ENCODE results near the gene PSMD6. TPM values are rescaled to one million over a fixed set of nuclear protein-coding genes. Genes with fewer than 3 reads are reported as not detected.
A peak's percentile ranks its signal among the peaks of the same experiment; 100 is the strongest.

Gene PSMD6
- total and polyA plus RNA-seq, 2 donors (not counting 3 experiments of a cell fraction or from before 2014, with no cell fraction given), result 53.7 to 90.8 TPM

GRCh38 chr3:63979093-63979885 lies 44.0 kb downstream of the PSMD6 start:
- no peak overlapping the region for H3K9ac ChIP-seq (replicated peaks; ENCODE audit: extremely low read depth, insufficient read depth, low read length)
- H3K4me3 ChIP-seq (replicated peaks in 1 of 3; ENCODE audit: insufficient read depth in 1 of 3, low read depth in 1 of 3, low read length in 3 of 3), result no peak overlapping the region
- TF ChIP-seq JUN (IDR thresholded peaks at IDR 0.05; ENCODE audit: borderline replicate concordance, insufficient read depth, insufficient read length, low read depth) (no peak), FOS (IDR thresholded peaks at IDR 0.05; ENCODE audit: borderline replicate concordance, insufficient read depth, low read length) (no peak), POLR2AphosphoS5 (IDR thresholded peaks at IDR 0.05; ENCODE audit: insufficient read depth, low read depth, low read length) (no peak), GATA2 (IDR thresholded peaks at IDR 0.05; ENCODE audit: insufficient read depth, insufficient read length, low read depth, low read length) (no peak), MYC (IDR thresholded peaks at IDR 0.05; ENCODE audit: low read depth, low read length) (no peak), EZH2 (IDR thresholded peaks at IDR 0.05; ENCODE audit: borderline replicate concordance, low read depth, low read length, severe bottlenecking) (no peak)
- intact Hi-C loops (cut with micrococcal nuclease) (no loop called here), dilution Hi-C loops (cut with MboI; ENCODE audit: extremely low pct_ligation_motif_present, low sequenced_read_pairs) (no loop called here)
- DNase-seq (ENCODE audit: low read depth, low spot score) (no peak), FAIRE-seq (peak; percentile 48)
- no peak overlapping the region for H3K4me2 ChIP-seq (ENCODE audit: insufficient read depth, low read length)
- H3K4me1 ChIP-seq (ENCODE audit: control insufficient read depth, extremely low read depth, insufficient read depth, low read length), result no peaks in the 10 kb centered on the region
- no peaks in the 10 kb centered on the region for H3K9me3 ChIP-seq (replicated peaks; ENCODE audit: control insufficient read depth, insufficient read depth, low read length)
- ChIA-PET CTCF (interaction anchor here (1.0 to 5.0 kb wide), 4 partner anchors 13 to 50 kb away, joined by 3 to 23 read pairs (median 5); no protein-coding TSS in a partner anchor), POLR2A (no interaction called here)
- BruUV-seq (replicated peaks), result no TSS peak
- H3K9me1 ChIP-seq (replicated peaks; ENCODE audit: control insufficient read depth, extremely low read depth, insufficient read depth, low read length), result no peaks in the 10 kb centered on the region
- H4K20me1 ChIP-seq (replicated peaks; ENCODE audit: control insufficient read depth, extremely low read depth, insufficient read depth, low read length), result no peaks in the 10 kb centered on the region
- peaks cover 6 to 15% of the 10 kb centered on the region in 2 experiments for H3K36me3 ChIP-seq (ENCODE audit: control insufficient read depth in 2 of 2, extremely low read depth in 1 of 2, insufficient read depth in 2 of 2, low read length in 2 of 2)
- no peaks in the 10 kb centered on the region for H3K27me3 ChIP-seq (ENCODE audit: control insufficient read depth in 2 of 2, insufficient read depth in 2 of 2, low read length in 2 of 2)
- H3K27ac ChIP-seq (ENCODE audit: insufficient read depth, low read depth, low read length), result no peak overlapping the region
- H2AFZ ChIP-seq (ENCODE audit: low read depth, low read length), result no peak overlapping the region
- H3K79me2 ChIP-seq (ENCODE audit: control insufficient read depth, insufficient read depth, low read length), result peaks cover 20% of the 10 kb centered on the region

GRCh38 chr3:63977893-63978292 lies 45.4 kb downstream of the PSMD6 start:
- CTCF ChIA-PET, result interaction anchor here (0.7 to 5.0 kb wide), 4 partner anchors 9 to 17 kb away, joined by 3 to 23 read pairs (median 6); no protein-coding TSS in a partner anchor
- H3K79me2 ChIP-seq (ENCODE audit: control insufficient read depth, insufficient read depth, low read length), result peaks cover 22% of the 10 kb centered on the region
- TF ChIP-seq, protein P1, sequence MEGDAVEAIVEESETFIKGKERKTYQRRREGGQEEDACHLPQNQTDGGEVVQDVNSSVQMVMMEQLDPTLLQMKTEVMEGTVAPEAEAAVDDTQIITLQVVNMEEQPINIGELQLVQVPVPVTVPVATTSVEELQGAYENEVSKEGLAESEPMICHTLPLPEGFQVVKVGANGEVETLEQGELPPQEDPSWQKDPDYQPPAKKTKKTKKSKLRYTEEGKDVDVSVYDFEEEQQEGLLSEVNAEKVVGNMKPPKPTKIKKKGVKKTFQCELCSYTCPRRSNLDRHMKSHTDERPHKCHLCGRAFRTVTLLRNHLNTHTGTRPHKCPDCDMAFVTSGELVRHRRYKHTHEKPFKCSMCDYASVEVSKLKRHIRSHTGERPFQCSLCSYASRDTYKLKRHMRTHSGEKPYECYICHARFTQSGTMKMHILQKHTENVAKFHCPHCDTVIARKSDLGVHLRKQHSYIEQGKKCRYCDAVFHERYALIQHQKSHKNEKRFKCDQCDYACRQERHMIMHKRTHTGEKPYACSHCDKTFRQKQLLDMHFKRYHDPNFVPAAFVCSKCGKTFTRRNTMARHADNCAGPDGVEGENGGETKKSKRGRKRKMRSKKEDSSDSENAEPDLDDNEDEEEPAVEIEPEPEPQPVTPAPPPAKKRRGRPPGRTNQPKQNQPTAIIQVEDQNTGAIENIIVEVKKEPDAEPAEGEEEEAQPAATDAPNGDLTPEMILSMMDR (IDR thresholded peaks at IDR 0.05; ENCODE audit: extremely low read depth in 1 of 2, insufficient read depth in 1 of 2, low read depth in 1 of 2, low read length in 2 of 2), result no peak
- TF ChIP-seq, protein P2, sequence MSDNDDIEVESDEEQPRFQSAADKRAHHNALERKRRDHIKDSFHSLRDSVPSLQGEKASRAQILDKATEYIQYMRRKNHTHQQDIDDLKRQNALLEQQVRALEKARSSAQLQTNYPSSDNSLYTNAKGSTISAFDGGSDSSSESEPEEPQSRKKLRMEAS (IDR thresholded peaks at IDR 0.05; ENCODE audit: insufficient read depth, insufficient read length), result no peak
- TF ChIP-seq JUN (IDR thresholded peaks at IDR 0.05; ENCODE audit: borderline replicate concordance, insufficient read depth, insufficient read length, low read depth) (no peak), POLR2A (IDR thresholded peaks at IDR 0.05; ENCODE audit: low read depth, low read length) (no peak), GATA2 (IDR thresholded peaks at IDR 0.05; ENCODE audit: insufficient read depth, insufficient read length, low read depth, low read length) (no peak), EZH2 (IDR thresholded peaks at IDR 0.05; ENCODE audit: borderline replicate concordance, low read depth, low read length, severe bottlenecking) (no peak), MYC (IDR thresholded peaks at IDR 0.05; ENCODE audit: low read depth, low read length) (no peak), FOS (IDR thresholded peaks at IDR 0.05; ENCODE audit: borderline replicate concordance, insufficient read depth, low read length) (no peak), POLR2AphosphoS5 (IDR thresholded peaks at IDR 0.05; ENCODE audit: insufficient read depth, low read depth, low read length) (no peak)
- H3K9me1 ChIP-seq (replicated peaks; ENCODE audit: control insufficient read depth, extremely low read depth, insufficient read depth, low read length), result no peaks in the 10 kb centered on the region
- H3K9me3 ChIP-seq (replicated peaks; ENCODE audit: control insufficient read depth, insufficient read depth, low read length), result no peaks in the 10 kb centered on the region
- BruUV-seq (replicated peaks), result no TSS peak
- no peak overlapping the region for H2AFZ ChIP-seq (ENCODE audit: low read depth, low read length)
- no peaks in the 10 kb centered on the region for H4K20me1 ChIP-seq (replicated peaks; ENCODE audit: control insufficient read depth, extremely low read depth, insufficient read depth, low read length)
- no peaks in the 10 kb centered on the region for H3K27me3 ChIP-seq (ENCODE audit: control insufficient read depth in 2 of 2, insufficient read depth in 2 of 2, low read length in 2 of 2)
- DNase-seq (ENCODE audit: low read depth, low spot score) (no peak), FAIRE-seq (no peak)
- POLR2A ChIA-PET, result no interaction called here
- intact Hi-C loops (cut with micrococcal nuclease) (no loop called here), dilution Hi-C loops (cut with MboI; ENCODE audit: extremely low pct_ligation_motif_present, low sequenced_read_pairs) (no loop called here)
- no peak overlapping the region for H3K4me3 ChIP-seq (replicated peaks in 1 of 3; ENCODE audit: insufficient read depth in 1 of 3, low read depth in 1 of 3, low read length in 3 of 3)
- H3K4me1 ChIP-seq (ENCODE audit: control insufficient read depth, extremely low read depth, insufficient read depth, low read length), result no peaks in the 10 kb centered on the region
- H3K36me3 ChIP-seq (ENCODE audit: control insufficient read depth in 2 of 2, extremely low read depth in 1 of 2, insufficient read depth in 2 of 2, low read length in 2 of 2), result peaks cover 6 to 13% of the 10 kb centered on the region in 2 experiments
- no peak overlapping the region for H3K4me2 ChIP-seq (ENCODE audit: insufficient read depth, low read length)
- H3K27ac ChIP-seq (ENCODE audit: insufficient read depth, low read depth, low read length), result no peak overlapping the region
- H3K9ac ChIP-seq (replicated peaks; ENCODE audit: extremely low read depth, insufficient read depth, low read length), result no peak overlapping the region

All from endothelial cell of umbilical vein (primary cell).